Sciatic nerve (tissue), 2 donors: ENCODE data around the gene SAP25. TPM values are rescaled to one million over a fixed set of nuclear protein-coding genes. Genes with fewer than 3 reads are reported as not detected.
A peak's percentile ranks its signal among the peaks of the same experiment; 100 is the strongest.

Source experiments
- ATAC-seq: fragments of 200-7000 bp; cut with Tn5 transposase; one replicate; pipeline ENCODE4 v1.9.1; 2020; ENCODE audit warnings: mild to moderate bottlenecking, moderate library complexity
- DNase-seq: peaks from one replicate; pipeline ENCODE4 v3.0.0-alpha.2; 2020; ENCODE audit warnings: low spot score
- intact Hi-C: fragments of 100-400 bp; cut with DNase I; formaldehyde crosslinking; loops from one replicate; pipeline ENCODE4 v1.14.2; 2022
- total RNA-seq: library from RNA; stranded (reverse); fragmentation: NEBNext Ultra II Directional; extraction: Animal tissue kit (Norgen Biotek cat#: 25700); gene quantifications from one replicate; pipeline ENCODE4 v1.2.1, GENCODE V29; 2021
- donor health status: DM: no; HTN: no; CAD: no.
- donor health status: DM: no; HTN: no; CAD: no.

Gene SAP25
- total RNA-seq, 1 donor from 2014 or later, result 13.6 TPM

DNA sequence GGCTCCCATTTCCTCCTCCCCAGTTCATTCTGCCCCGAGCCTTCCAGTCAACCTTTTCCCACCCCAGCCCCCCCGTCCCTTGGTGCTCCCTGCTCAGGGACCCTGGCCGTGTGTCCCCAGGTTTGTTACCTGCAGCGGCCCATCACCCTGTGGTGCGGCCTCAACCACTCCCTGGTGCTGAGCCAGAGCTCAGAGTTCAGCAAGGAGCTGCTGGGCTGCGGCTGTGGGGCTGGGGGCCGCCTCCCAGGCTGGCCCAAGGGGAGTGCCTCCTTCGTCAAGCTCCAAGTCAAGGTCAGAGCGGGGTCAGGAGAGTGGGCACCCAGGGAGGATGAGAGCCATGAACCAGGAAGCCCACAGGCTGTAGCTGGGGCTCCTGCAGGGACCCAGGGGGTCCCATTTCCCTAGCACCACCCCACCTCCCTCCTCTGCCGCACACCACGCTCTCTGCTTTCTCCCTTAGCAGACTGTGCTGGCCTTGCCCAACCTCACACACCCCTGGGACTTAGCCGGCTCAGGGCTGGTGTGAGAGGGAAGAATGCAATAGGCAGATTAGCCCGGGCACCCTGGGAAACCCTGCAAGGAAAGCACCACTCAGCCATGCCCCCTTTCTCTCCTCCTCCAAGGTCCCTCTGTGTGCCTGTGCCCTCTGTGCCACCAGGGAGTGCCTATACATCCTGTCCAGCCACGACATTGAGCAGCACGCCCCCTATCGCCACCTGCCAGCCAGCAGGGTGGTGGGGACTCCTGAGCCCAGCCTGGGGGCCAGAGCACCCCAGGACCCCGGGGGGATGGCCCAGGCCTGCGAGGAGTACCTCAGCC is 26.4 kb upstream of the SAP25 start:
- ATAC-seq, result no peak
- intact Hi-C loops, result no loop called here
- DNase-seq, result no peak

DNA sequence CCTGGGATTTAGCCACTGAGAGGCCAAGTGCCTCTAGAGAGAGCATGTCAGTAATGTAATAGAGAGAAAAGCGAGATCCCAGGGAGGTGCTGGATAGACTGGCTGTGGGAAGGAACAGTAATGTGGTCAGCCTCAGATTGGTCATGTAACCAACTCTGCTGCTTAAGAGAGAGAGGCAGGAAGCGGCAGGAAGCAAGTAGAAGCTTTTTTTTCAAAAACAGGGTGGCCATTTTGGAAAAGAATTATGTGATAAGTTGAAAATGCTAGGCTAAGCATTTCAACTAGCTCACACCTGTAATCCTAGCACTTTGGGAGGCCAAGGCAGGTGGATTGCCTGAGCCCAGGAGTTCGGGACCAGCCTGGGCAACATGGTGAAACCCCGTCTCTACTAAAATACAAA is 24.7 kb upstream of the SAP25 start:
- DNase-seq (no peak), ATAC-seq (no peak)
- intact Hi-C loops, result no loop called here

DNA sequence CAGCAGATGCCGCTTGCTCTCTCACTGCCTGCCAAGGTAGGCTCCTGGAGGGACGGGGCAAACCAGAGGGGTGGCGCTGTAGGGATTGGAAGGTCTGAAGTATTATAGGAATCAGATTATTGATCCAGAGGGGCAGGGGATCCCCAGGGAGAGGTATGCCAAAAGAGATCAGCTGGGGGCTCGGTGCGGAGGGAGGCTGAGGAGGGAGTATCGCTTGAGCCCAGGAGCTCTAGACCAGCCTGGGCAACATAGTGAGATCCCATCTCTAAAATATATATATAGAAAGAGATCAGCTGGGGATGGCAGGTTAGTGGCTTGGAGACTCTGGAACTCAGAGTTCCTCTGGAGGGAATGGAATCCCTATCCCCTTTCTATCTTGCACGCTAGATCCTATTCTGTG is 21.5 kb upstream of the SAP25 start:
- intact Hi-C loops, result no loop called here
- ATAC-seq (no peak), DNase-seq (no peak)

DNA sequence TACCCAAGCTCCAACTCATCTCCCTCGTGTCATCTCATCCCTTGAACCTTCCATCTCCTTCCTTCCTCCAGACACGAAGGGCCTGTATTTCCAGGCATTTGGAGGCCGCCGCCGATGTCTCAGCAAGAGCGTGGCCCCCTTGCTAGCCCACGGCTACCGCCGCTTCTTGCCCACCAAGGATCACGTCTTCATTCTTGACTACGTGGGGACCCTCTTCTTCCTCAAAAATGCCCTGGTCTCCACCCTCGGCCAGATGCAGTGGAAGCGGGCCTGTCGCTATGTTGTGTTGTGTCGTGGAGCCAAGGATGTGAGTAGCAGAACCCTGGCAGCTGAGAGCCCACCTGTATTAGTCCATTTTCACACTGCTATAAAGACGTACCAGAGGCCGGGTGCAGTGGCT is 17.9 kb upstream of the SAP25 start:
- intact Hi-C loops, result no loop called here
- ATAC-seq, result no peak
- no peak for DNase-seq

DNA sequence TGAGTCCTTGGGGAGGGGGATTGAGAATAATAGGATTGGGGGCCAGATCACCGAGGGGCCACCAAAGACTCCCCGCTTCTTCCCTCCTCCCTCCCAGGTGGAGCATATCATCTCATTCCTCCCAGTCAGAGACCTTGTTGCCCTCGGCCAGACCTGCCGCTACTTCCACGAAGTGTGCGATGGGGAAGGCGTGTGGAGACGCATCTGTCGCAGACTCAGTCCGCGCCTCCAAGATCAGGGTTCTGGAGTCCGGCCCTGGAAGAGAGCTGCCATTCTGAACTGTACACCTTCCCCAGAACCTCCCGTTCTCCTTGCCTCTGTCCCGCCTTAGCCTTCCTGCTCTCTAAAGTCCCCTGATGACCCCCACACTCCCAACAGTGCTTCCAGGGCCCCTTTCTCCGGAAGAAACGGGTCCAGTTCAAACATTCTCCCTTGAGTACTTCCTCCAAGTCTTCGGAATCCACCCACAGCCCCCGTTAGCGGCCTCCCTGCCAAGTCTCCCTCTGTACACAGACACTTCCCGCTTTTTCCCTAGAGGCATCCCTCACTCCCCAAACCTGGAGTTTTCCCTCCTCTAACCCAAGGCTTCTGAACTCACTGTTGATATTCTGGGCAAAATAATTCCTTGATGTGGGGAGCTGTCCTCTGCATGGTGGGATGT is 16.5 kb upstream of the SAP25 start:
- intact Hi-C loops, result no loop called here
- DNase-seq (no peak), ATAC-seq (no peak)

DNA sequence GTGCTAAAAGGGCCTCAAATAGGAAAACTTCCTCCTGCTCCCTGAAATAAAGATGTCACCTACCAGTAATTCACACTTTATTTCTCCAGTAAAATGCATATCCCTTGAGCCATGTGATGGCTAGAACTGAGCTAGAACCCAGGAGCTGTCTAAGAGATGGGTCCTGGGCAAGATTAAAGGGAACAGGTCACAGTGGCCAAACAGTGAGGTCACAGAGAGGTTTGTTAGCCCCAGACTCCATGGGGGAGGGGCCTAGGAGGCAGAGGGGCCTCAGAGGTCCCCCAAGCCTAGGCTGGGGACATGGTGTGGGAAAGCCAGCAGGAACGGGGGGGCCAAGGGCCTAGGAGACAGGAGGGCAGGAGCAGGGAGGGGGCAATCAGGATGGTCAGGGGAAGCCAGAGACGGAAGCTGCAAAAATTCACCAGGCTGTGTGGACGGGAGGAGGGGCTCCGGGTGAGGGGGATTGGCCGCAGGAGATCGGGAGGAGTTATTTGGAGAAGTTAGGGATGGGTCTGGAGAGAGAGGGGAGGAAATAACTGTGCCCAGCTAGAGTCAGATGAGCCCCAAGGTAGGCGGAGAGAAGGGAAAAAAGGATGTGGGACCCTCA is 15.7 kb upstream of the SAP25 start:
- DNase-seq (no peak), ATAC-seq (no peak)
- intact Hi-C loops, result no loop called here

DNA sequence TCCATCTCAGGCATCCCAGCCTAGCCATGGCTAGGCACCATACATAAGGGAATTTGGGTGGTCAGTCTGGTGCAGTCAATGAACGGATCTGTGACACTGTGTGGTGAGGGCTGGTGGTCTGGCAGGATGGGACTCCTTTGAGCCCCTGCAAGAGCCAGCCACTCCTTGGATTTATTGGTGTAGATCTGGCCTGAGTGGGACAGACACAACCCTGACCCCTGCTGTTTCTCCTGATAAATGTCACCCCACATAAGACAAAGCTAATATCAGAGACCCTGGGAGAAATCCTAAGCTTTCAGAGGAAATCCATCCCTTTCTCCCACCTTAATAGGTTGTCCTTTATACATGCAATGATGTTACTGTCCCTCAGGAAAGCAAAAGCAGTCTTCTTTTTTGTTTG is 14.7 kb upstream of the SAP25 start:
- intact Hi-C loops, result no loop called here
- DNase-seq, result no peak
- no peak for ATAC-seq

DNA sequence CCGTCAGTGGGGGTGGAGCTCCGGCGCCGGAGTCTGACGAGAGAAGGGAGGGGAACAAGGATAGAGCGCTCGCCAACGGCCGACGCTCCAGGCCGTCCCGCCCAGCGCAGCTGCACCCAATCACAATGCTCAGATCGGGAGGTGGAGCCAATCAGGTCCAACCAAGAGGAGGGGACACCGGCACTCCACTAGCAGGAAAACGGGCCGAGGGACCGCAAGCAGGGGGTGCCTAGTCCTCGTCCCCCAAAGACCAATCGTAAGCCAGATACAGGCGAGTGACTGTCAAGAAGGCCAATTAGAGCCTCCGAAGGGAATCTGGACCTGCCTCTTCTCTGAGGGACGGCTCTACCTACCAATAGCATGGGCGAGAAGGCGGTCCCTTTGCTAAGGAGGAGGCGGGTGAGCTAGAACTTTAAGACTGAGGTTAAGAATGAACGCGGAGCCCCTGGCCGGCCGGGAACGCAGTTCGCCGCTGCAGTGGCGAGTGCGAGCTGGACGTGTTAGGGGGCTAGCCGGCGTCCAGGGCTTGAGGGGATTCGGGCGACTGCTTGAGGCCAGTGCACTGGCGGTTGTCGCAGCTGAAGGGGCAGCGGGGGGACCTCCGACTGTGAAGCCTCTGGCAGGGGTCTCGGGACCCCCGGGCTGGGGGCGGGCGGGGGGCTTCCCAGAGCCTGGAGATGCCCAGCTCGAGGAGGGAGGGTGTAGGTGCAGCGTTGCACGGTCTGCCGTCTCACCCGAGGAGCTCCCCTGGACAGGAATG is 12.7 kb upstream of the SAP25 start, which contains the start of gene FBXO24:
TSS of gene FBXO24 (plus strand) at position 63 of the 760 bp plus-strand sequence. CDS start at position 361, 298 bp downstream.
- ATAC-seq, result peak; percentile 95
- peak; percentile 99 for DNase-seq
- intact Hi-C loops, result no loop called here

DNA sequence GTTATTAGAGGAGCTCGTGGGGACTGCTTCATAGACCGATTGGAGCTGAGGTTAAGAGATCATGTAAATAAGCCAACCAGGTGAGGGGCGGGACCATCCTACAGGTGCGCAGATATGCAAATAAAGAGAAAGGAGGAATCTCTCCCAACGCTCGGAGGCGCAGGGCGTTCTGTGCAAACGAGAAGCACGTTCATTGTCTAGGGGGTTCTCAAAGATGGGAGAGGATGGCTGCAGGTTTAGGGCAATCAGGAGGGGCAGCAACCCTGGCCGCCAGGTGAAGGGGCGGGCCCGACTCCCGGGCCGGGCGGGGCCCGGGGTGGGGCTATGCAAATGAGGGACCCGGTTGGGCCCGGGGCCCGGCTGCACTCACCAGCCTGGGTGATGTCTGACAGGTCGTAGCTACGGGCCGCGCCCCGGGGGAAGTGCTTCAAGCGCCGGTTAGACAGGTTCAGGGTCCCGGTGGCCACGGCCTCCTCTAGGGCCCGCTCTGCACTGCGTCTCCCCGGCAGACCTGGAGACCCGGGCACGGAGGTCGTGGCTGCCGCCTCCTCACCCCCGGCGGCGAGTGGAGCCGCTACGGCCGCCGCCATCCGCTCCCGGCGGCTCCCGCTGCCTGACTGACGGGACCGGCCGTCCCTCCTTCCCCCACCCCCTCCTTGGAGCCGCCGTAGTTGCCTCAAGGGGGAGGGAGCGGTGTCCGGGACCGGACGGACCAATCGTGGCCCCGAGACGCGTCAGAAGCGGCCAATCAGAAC is 12.0 kb upstream of the SAP25 start, which contains the start of gene LRCH4:
TSS of gene LRCH4 (minus strand) at position 619 of the 755 bp plus-strand sequence. CDS start at position 590, 29 bp downstream.
- no peak for ATAC-seq
- intact Hi-C loops, result no loop called here
- DNase-seq, result no peak

DNA sequence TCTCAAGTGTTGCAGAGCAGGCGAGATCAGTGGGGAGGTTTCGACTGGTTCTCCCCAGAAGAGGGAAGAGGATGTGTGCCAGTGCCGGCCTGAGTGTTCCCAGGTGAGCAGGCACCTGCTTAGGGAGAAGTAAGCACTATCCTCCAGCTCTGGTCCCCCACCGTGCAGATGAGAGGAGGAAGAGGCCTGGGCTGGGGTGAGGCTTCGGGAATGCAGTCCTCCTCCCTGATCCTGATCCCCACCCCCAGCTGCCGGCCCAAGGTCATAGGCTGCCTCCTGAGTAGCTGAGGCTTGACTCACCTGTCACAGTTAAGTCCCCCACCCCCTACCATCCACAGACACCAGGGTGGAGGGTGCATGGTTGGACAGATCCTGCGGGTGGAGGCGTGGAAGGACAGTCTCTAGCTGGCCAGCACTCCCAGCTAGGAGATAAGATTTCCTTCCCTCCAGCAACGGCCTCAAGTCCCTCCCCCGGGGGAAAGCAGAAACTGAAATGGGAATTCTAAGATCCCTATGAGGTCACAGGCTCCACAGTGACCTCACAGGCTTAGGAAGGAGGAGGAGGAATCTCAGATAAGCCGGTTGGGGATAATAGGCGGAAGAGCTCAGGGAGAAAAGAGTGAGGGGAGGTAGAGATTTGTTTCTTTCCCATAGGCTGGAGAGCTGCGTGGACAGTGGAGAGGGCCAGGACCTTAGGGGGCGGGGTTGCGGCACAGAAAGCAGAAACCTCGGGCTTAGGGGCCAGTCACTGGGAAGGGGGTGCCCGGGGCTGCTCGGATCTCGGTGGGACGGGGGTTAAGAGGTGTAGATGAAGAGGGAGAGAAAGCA is 11.2 kb upstream of the SAP25 start:
- DNase-seq, result no peak
- intact Hi-C loops, result no loop called here
- no peak for ATAC-seq

DNA sequence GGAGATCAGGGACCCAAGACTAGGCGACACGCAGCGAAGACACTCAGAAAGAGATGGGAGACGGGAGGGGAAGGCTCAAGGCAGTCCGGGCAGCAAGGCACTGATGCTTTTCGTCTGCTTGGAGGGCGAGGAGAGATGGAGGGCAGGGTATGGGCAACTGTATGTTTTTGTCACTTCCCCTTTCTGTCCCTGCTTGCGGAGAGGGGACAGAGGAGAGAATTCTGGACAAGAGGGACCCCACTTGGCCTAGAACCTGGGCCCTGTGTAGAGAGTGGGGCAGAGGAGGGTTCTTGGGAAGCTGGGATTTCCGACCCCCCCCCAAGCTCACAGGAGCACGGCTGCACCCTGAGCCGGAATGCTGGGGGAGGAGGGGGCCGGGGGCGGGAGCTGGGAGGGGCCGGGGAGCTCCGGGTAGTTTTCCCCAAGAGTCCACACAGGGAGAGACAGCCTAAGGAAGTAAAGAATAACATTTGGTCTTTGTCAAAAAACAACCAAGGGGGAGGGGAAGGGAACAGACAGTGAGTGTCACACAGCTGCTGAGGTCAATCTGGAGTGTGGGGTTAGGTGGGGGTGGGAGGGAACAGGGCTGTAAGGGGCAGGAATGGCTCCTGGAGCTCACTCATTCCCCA is 10.5 kb upstream of the SAP25 start:
- DNase-seq (no peak), ATAC-seq (no peak)
- intact Hi-C loops, result no loop called here

DNA sequence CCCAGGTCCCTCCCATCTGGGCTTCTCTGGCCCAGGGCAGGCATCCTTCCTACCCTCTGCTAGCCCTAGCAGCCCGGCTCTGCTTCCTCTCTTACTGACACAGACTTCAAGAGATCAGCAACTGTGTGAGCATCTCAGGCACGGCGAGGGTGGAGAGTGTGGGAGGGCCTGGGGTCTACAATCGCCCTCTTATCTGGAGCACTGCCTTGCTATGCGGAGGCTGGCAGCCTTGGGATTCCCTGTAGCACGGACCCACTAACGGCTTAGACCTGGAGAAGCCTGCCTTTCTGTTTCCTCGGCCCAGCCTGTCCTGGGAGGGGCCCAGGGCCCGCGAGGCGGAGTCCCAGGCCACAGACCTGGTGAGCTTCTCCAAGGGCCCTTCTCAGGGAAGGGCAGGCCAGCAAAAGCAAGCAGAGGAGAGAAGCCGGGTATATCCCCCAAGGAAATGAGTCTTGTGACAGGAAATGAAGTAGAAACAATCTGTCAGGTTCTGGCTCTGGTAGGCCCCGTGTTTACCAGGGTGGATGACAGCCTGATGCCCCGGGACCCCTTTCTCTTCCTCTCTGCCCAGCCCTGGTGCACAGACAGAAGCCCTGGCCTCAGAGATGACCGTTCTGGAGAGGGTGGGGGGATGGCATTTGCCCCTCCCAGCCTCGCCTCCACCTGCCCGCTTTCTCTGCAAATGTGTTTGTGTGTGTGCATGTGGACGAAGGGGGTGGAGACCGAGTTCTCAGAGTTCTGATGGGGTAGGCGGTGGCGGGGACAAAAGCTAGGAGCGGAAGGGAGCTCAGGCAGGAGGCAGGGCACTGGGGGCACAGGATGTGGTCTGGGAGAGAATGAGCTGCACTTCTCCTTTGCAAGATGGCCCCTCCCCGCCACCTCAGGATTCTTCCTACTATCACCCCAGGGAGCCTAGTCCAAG is 9.7 kb upstream of the SAP25 start:
- DNase-seq, result peak; percentile 80
- ATAC-seq, result peak; percentile 9

DNA sequence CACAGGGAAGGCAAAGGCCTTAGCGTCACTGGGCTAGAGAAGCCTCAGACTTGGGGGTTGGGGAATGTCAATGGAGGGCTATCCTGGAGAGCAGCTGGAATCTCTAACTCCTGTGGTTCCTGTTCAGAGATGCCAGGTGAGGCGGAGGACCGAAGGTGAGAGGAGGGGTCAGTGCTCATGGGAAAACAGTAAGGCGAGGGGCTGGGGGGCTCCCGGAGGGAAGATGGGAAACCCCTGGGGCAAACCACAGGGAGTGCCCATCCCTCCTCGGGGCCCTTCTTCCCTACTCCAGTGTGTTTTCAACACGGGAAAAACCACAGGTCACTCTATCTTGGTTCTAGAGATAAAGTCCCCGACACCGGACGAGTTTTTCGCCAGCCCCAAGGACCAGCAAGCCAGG is 8.9 kb upstream of the SAP25 start:
- intact Hi-C loops, result no loop called here
- DNase-seq (no peak), ATAC-seq (no peak)

More for the DNA sequence above, 9.7 kb upstream of the SAP25 start:
- intact Hi-C loops, result no loop called here

DNA sequence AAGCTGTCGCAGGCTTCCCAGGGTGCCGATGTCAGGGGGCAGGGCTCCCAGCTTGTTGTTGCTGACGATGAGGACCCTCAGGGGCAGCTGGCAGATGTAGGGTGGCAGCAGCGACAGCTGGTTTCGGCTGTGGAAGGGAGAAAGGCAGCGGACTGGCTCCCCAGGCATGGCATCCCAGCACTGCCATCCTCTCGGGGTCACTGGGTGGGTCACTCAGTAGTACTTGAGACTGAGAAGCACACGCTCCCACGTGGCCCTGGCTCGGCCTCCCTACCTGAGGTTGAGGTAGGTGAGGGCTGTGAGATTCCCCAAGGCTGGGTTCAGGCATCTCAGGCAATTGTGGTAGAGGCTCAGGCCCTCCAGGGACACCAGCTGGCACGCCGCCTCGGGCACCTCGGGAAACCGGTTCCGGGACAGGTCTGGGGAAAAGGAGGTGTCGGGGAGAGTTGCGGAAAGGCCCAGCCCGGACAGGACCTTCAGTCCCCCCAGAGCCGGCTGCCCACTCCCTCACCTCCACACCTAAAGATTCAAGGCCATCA is 8.4 kb upstream of the SAP25 start:
- no peak for DNase-seq
- intact Hi-C loops, result no loop called here
- no peak for ATAC-seq

DNA sequence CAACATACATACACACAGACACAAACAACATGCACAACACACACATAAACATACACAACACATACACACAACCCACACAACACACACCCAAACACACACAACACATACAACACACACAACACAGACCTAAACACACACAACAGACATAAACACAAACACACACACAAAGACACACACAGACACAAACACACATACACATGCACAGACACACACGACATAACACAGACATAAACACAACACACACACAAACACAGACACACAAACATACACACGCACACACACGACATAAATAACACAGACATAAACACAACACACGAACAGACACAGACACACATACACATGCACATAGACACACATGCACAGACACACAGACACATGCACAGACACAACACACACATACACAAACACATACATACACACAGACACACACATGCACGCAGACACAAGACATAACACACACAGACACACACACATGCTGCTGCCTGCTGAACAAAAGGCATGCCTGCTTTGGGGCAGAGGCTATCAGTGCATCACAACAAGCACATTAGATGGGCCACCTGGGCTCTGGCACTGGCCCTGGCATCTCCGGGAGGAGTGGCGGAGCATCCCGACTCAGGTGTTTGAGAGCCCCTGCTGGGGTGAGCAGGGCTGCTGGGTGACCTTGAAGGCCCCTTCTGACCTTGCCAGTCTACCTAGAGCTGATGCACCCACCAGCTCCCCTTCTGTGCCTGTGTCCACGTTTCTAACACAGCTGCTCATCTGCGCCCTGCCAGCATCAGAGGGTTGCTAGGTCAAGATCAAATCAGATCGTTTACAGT is 7.0 kb upstream of the SAP25 start:
- ATAC-seq (no peak), DNase-seq (no peak)
- intact Hi-C loops, result no loop called here
